AG04450 (cell line): Measurements from ENCODE around the gene NPAS3. TPM values are rescaled to one million over a fixed set of nuclear protein-coding genes. Genes with fewer than 3 reads are reported as not detected.

Experiments
- CTCF ChIA-PET: fragments of 300-600, 350-600 bp; formaldehyde crosslinking; extraction: SDS; loops from one replicate; lab custom pipeline; 2022; ENCODE audit warnings: antibody characterized with exemption, inconsistent platforms; lab: Charles Lee
- POLR2A ChIA-PET: fragments of 350-600 bp; formaldehyde crosslinking; extraction: SDS; loops from one replicate; lab custom pipeline; 2021; ENCODE audit warnings: antibody characterized with exemption, inconsistent platforms; lab: Yijun Ruan, JAX
- DNase-seq: peaks from one replicate; pipeline ENCODE4 v3.0.0-alpha.2; 2011; ENCODE audit warnings: low read depth, low spot score
- H3K27ac ChIP-seq: one replicate; pipeline ENCODE4 v1.5.1; 2012; ENCODE audit warnings: low read depth, low read length, control low read depth
- H3K27me3 ChIP-seq: one replicate; pipeline ENCODE4 v1.6.0; 2012; ENCODE audit warnings: low read length; ENCODE audit not compliant: control insufficient read depth, insufficient read depth
- H3K4me3 ChIP-seq: 2 replicates; pipeline ENCODE4 v1.5.1; 2011; ENCODE audit warnings: mild to moderate bottlenecking, low read depth, low read length, control low read depth
- H3K9me3 ChIP-seq: 2 replicates; pipeline ENCODE4 v1.5.1; 2012; ENCODE audit warnings: low read length; ENCODE audit not compliant: control insufficient read depth, insufficient read depth
- CTCF ChIP-seq: IDR thresholded peaks from 2 replicates; pipeline ENCODE4 v1.5.1; 2011; ENCODE audit warnings: low read depth, low read length, control low read depth, inconsistent platforms
- polyA plus RNA-seq: library from polyadenylated mRNA; depleted of rRNA; stranded (reverse); fragments of >200 nt; gene quantifications from 2 replicates; pipeline ENCODE4 v1.2.3, GENCODE V29; 2011

The NPAS3 gene
- polyA plus RNA-seq, 1 experiment = not detected

- no peak for TF ChIP-seq CTCF
- Histone ChIP-seq H3K27ac (no peak overlapping the region), H3K27me3 (no peaks in the 10 kb centered on the region), H3K4me3 (no peak overlapping the region), H3K9me3 (no peaks in the 10 kb centered on the region)
- CTCF ChIA-PET = interaction anchor here (1.4 kb wide), 1 partner anchor 20 kb away, joined by 6 read pairs; no protein-coding TSS in a partner anchor
- DNase-seq = no peak
- POLR2A ChIA-PET = no interaction called here
These were observed 873.9 kb downstream of the NPAS3 start for GRCh38 chr14:33812601-33813000.

GRCh38 chr14:33814010-33814409 is 875.3 kb downstream of the NPAS3 start:
- Histone ChIP-seq H3K27ac (no peak overlapping the region), H3K27me3 (no peaks in the 10 kb centered on the region), H3K4me3 (no peak overlapping the region), H3K9me3 (no peaks in the 10 kb centered on the region)
- DNase-seq = no peak
- ChIA-PET POLR2A (no interaction called here), CTCF (interaction anchor here (1.4 kb wide), 1 partner anchor 21 kb away, joined by 6 read pairs; no protein-coding TSS in a partner anchor)
- no peak for TF ChIP-seq CTCF

- ChIA-PET POLR2A (no interaction called here), CTCF (interaction anchor here (0.7 to 1.4 kb wide), 3 partner anchors 41 to 493 kb away, joined by 3 read pairs; no protein-coding TSS in a partner anchor)
- Histone ChIP-seq H3K4me3 (no peak overlapping the region), H3K27ac (no peak overlapping the region), H3K9me3 (no peaks in the 10 kb centered on the region), H3K27me3 (no peaks in the 10 kb centered on the region)
- TF ChIP-seq CTCF = no peak
- no peak for DNase-seq
These were observed 895.2 kb downstream of the NPAS3 start for GRCh38 chr14:33833706-33834465.

- DNase-seq = no peak
- Histone ChIP-seq H3K4me3 (no peak overlapping the region), H3K27me3 (no peaks in the 10 kb centered on the region), H3K27ac (no peak overlapping the region), H3K9me3 (no peaks in the 10 kb centered on the region)
- no peak for TF ChIP-seq CTCF
- ChIA-PET CTCF (interaction anchor here (0.7 to 1.4 kb wide), 3 partner anchors 42 to 492 kb away, joined by 3 read pairs; no protein-coding TSS in a partner anchor), POLR2A (no interaction called here)
These were observed 896.0 kb downstream of the NPAS3 start for GRCh38 chr14:33834466-33835260.
